Stimulated activated CD4-positive, alpha-beta T cell treated with anti-CD3 and anti-CD28 coated beads, Interleukin-4, amount 100 ng/mL, for 4 hours (primary cell): ENCODE measurements around the gene ATG10.
A peak's percentile ranks its signal among the peaks of the same experiment; 100 is the strongest.

Experiments
- DNase-seq, 2 experiments: peaks; one replicate each; pipeline ENCODE4 v3.0.0-alpha.2; 2020

ATG10 gene

DNA sequence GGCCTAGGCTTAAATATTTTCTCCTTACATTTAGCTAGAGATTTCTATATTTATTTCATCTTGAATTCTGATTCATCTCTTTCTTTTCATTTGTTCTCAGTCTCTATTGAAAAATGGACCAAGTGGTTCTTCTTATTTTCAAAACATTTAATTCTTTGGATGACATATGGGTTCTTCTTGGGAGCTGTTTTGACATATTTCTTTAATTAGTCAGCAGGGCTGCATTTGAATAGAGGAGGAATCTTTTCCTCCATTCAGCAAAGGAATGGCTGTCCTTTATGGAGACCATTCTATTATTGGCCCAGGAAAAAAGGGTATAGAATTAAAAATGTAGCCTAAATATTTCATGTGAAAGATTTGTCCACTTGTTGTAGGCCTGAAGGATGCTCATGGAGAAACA is 196.5 kb downstream of the ATG10 start:
- no peak for DNase-seq

DNA sequence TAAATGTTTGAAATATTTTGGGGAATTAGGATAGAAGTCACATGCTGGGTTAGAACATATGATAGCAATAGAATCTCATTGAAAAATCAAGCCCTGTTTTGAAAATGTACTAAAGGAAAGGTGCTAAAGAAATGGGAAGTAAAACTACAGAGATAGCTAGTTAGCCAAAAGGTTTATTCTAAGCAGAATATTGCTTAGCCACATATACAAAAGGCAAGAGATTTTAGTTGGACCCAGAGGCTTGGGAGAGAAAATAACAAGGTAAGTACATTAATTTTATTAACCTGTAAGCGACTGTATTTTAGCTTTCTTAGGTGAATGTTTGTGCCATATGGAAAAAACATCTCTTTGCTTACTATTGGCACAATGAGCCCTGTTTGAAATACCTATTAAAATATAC is 198.1 kb downstream of the ATG10 start:
- DNase-seq, result no peak

DNA sequence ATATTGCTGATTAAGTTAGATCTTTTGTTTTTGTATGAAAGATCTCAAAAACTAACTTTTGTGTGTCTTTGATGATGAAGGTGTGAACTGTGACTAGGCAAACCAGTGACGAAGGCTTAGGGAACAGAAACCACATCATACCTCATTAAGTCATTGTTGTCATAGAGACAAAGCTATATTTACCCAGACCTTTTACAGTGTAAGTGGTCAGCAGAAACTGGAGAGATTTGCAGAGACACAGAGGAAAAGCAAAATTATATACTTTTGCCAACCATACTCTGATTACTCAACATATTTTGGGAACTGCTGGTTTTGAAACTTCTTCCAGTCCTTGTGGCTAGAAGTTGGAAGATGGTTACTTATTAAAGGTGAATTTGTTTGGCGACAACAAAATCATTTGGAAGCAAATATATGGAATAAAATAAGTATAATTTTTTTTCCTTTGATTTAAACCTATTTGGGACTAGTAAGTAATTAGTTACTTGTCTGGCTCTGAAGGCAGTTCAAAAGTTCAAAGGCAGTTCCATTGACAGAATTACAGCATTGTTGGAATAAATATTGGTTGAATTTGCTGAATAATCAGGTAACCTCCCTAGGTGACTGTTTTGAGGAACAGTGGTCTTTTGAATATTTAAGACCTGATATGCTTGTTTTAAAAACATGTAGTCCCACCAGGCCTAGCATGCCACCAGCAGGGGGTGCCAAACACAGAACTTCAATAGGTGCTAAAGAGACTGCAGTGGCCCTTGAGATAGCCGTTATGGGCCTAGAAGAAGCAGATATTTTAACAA is 202.5 kb downstream of the ATG10 start:
- peak; percentile 30 to 58 for DNase-seq

DNA sequence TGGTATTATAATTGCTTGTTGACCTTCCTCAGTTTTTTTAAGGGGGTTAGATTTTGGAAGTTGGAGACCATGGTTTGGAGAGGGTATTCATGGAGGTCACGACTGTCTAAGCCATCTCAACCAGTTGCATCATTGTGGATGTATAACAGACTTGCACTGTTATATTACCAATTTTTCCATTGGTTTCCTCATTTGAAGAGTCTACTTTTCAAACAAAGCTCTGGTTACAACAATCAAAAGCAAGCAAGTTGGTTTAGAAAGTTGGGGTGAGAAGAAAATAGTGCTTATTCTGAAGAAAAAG is 203.0 kb downstream of the ATG10 start:
- no peak for DNase-seq

DNA sequence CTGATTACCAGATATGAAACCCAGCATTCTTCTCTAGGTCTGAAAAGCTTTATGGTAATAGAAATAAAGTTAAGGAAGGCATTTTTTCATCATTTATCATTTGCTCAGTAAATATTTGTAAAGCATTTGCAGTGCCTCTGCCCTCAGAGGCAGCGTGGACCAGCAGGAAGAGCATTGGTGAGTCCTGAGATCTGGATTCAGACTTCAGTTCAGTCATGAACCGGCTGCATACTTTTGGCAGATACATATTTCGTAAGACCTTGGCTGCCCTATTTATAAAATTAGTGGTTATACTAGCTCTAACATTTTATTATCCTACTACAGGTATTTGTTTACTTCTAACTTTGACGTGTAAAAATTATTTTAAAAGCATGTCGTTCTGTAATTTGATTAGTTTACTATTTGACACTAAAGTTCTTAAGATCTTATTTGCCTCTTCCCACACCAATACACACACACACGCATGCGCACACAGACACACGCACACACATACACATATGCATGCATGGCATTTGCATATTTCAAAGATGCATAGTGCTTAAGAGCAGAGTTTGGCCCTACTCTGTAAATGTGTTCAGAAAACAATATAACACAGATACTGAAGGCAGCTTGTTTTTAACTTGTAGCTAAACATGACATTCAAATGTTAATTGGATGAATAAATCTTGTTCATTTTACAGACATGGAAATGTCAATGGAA is 204.4 kb downstream of the ATG10 start:
- no peak for DNase-seq

DNA sequence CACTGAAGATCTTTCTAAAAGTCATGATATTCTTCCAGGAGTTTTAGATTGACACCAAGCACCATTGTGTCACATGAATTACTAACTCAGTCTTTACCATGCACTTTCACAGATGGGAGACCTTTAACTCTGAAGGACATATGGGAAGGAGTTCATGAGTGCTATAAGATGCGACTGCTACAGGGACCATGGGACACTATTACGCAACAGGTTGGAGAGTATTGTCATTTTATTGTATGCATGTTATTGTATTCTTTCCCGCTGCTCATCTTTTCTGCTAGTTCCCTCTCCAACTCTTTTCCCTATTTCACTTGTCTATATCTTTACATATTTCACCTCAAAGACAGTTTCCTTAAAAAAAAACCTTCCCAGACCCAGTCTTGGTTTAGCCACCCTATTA is 206.6 kb downstream of the ATG10 start:
- DNase-seq, result no peak

DNA sequence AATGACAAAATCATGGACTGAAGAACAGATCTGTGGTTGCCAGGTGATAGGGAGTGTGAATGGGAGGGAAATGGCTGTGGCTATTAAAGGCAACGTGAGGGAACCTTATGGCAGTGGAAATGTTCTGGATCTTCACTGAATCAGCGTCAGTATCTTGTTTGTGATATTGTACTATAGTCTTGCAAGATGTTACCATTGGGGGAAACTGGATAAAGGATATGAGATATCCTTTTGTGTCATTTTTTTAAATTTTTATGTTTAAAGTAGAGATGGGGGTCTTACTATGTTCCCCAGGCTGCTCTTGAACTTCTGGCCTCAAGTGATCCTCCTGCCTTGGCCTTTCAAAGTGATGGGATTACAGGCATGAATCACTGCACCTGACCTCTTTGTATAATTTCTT is 210.8 kb downstream of the ATG10 start:
- no peak for DNase-seq

DNA sequence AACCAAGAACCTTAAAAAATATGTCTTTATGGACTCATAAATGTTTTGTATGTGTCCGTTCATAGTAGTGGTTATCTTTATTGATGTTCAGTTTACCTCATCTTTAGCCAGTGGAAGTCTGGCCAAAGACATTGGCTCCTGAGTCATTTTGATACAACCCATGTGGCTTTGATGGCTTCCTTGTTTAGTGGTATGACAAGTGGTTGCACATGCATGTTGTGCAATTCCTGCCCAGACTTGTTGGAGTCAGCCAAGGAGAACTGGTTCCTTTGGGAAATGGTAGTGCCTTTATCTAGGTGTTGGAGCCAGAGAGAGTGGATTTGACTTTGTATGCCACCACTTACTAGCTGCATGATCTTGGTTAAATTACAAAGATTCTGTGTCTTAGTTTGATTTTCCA is 212.0 kb downstream of the ATG10 start:
- DNase-seq, result no peak

DNA sequence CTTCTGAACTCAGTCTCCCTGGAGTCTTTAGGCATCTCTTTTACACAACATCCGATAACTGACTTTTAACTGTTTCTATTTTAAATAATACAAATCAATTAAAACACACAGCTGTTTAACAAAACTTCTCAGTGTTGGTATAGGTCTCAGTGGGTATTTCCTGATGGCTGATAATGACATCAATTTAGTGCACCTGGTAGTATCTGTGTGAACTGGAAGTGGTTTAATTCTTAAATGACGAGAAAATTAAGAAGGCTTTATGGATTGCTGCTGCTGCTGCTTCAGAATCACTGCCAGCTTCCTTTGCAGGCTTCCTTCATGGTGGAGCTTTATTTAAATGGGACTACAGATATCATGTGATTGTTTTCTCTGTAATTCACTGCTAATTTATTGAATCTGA is 214.0 kb downstream of the ATG10 start:
- DNase-seq, result no peak

DNA sequence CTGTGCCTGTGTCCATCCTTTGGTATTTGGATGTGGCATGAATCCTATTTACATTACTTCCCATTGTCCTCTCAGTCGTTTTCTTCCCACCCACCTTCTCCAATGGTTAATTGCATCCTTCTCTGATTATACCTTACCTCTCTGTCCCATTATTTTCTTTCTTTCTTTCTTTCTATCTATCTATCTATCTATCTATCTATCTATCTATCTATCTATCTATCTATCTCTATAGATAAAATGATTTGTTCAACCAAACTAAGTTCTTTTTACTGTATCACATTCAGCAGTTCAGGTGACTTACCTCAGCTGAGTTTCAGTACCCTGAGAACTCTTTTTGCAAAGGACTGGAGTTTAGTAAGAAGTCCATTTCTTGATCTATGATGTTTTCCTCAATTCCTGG is 225.7 kb downstream of the ATG10 start:
- no peak for DNase-seq

DNA sequence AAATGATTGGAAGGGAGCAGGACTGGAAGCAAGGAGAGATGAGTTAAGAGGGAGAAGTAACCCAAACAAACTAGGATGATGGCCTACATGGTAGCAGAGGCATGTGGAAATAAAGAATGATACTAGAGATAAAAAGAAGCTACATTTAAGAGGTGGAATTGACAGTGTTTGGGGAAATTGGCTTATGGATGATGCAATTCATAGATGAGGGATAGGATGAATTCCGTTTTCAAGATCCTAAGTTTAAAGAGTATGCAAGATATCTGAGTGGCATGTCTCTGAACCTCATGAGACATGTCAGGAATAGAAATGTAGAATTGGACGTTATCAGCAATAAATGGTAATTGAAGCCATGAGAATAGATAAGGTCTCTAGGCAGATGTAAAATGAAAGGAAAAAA is 232.7 kb downstream of the ATG10 start:
- no peak for DNase-seq

DNA sequence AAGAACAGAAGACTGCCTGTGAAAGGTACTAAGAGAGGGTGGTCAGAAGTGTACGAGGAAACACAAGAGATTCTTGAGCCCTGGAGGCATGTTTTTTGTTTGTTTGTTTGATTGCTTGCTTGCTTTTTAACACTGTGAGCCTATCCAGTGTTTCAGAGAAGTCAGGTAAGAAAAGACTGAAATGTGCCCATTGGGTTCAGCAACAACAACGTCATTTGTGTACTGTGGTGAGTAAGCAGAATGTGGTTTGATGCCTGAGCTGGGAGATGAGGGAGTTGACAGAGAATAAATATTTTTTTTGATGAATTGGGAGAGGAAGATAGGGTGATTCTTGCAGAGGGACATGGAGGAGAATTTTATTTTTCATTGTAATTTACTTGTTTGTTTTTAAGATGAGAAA is 233.2 kb downstream of the ATG10 start:
- DNase-seq, result no peak

DNA sequence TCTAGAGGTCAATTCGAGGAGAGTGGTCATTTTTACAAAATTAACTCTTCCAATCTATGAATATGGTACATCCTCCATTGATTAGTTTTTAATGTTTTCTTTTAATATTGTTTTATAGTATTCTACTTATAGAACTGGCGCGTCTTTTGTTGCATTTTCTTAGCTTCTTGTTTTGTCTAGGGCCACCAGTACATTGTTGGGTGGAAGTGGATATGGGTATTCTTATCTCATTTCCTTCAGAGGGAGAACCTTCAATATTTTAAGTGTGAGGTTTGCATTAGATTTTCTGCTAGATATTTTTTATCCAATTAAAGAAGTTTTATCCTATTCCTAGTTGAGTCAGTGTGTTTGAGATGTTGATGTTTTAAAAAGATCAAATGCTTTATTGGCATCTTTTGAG is 236.5 kb downstream of the ATG10 start:
- no peak for DNase-seq

DNA sequence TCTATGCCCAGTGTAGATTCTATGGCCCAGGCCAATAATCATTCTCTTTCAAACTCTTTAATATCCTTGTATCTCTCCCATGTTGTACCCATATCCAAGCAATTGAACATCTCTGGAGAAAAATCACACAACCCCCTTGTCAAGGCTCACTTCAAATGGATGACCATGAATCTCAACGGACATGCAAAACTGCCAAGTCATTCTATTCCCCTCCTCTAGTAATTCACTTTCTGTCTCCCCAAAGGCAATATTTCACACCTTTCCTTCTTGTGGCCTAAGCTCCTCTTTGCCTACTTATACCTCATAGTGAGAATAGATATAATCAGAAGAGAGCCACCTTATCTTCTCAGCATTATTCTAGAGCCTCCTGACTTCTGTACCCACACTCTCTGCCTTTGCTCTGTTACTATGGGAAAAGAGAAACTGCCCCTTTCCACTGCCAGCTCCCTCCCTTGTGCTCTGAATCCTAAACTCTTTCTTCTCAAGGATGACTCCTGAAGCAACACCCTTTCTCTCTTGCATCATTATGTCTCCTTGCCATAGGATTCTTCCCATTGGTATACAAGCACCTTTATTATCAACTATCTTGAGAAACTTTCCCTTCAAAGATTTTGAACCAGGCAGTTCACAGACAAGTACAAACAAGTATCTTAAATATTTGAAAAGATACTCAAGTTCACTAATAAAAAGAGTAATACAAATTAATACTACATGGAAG is 240.2 kb downstream of the ATG10 start:
- no peak for DNase-seq

DNA sequence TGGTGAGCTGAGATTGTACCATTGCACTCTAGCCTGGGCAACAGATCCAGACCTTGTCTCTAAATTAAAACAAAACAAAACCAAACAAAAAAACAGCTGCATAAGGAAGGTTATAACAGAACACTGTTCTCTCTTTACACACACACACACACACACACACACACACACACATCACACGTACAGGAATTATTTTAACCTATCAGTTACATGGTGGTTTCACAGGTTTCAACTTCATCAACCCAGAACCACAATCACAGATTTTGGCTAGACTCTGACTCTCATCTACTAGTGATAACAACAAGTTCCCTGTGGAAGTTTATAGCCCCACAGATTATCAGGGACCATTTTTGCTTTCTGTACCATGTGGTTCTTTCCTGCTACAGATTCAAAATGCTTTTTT is 246.1 kb downstream of the ATG10 start:
- DNase-seq, result no peak

DNA sequence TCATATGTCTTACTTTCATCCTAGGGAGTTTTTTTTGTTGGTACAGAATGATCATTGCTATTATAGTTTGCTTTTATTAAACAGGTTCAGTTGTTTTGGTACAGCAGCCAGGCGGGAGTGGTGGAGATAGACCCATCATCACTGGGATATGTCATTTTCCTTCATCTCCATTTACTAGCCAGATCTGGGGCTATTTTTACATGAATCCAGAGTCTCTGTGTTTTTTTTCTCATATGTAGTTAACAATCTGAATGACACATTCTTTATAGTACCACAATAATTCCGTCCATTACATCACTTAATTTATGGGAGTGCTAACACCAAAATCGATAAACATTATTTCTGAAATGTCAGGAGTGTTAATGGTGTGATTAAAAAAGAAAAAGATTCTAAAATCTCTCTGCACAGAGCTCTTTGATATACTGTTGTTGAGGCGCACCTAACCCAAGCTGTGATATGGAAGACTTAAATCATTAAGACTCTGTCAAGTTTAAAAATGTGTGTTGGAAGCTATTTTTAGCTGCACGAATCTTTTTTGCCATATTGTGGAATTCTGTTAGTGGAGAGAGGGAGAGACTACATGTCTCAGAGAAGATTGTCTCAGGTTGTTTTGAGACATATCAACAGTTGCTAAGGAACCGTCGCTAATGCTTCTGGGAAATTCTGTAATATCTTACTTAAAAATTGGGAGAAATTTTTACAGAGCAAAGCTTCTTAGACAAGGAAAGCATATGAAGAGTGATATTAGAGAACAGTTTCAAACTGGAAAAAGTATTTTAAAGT is 246.7 kb downstream of the ATG10 start:
- no peak for DNase-seq

DNA sequence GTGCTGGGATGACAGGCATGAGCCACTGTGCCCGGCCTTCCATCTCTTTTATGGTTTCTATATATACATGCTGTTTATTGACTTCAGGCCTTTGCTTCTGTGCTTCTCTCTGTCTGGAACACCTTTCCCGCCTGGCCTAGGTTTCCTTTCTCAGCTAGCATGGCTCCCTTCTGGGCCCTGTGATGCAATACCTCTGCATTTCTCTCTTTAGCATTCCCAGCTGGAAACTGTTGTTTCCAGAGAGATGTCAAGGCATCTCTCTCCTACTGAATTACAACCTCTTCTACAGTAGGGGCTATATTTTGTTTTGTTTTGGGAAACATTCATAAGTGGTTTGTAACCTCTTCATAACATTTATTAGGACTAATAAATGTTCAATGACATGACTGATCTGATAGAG is 249.2 kb downstream of the ATG10 start:
- no peak for DNase-seq

DNA sequence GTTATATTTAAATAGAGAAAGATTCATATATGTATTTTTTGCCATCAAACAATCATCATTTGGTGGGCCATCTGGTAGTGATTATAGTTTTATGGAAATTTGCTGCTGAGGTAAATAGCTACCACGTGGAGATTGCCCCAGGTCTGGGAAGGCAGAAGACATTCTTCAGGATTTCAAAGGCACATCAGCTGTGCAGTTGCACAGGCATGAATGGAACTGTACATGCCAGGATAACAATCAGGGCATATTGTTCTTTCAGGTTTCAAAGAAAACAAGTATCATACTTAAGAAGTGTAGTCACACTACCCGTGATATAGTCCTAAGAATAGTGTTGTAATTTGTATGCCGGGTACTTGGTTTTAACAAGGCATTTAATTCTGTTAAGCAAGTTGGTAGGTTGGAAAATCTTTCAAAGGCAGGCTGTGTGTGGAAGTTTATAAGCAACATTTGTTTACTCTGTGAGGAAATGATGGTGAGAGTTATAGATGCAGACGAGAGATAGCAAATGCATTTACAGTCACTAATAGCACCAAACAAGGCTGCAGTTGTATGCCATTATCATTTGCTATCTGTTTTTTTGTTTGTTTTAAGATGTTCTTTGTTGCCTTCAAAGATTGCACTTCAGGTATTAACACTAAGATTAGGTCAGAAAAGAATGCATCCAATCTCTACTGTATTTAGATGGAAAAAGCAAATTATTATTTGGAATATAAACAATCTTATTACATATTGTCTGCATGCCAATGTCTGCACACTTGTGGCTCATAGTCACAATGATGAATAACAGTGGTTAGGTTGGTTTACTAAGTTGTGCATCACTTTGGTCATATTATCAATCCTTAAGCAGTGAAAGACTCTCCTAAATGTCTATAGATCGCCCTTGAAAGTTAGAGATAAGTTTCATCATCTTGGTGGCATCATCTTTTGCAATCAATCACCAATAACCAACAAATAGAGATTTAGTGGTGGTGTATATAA is 251.1 kb downstream of the ATG10 start:
- no peak for DNase-seq

DNA sequence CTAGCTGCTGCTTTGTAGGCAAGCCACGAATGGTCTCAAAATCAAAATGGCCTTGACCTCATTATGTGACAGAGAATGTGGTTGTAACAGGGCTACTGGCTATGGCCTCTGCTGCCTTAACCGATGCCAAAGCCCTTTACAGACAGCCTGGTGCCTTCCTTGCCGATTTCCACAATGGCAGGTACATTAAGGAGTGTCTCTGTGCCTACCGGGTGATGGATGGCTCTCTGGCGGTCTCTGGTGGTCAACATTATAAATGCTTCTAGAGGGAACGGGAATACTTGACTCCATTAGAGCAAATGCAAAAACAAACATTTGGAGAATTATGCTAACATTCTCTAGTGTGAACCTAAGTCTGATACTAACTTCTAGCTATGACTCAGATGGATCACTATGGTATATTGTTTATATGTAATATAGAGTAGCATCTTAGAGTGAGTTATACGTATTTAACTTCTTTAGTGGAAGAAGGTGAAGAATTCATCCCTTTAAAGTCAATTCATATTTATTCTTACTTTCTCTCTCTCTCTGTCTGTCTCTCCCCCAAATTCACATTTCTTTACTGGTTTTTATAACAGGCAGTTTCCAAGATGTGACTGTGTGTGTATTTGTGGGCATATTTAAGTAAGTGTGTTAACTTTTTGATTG is 253.8 kb downstream of the ATG10 start:
- peak; percentile 39 to 47 for DNase-seq

DNA sequence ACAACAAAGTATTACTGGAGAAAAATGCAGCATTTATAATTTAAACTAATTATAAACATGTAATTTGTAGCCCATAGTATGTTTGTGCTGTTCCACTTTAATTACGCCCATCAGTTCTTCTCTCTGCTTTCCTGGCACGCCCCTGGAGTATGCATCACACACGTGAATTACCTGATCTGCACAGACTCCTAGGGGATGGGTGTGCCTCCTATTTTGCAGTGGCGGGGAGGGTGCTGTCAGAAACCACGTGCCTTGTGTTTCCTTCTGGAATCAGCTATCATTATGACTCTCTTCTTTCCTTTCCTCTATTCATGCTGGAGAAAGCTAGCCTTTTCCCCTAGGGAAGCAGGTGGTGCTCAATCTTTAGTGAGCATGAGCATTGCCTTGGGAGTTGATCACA is 263.1 kb downstream of the ATG10 start:
- no peak for DNase-seq

DNA sequence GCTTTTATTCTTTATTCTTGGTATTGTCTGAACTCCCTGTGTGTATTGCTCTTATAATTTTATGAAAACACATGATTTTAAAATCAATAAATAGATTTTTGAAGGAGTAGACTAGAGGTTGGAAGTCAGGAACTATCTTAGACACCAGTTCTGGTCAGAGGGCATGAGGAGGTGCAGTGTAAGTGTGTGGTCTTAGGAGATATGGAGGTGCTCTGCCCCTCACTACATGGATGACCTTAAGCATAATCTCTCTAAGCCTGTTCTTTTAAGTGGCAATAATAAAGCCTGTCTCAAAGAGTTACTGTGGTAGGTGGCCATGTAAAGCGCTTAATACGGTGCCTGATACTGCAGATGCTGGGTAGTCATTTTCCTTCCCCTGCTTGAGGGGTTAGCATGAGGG is 272.3 kb downstream of the ATG10 start:
- DNase-seq, result no peak
